GM10266 (cell line): Measurements from ENCODE around the gene C11orf68.

ENCODE experiments used
- DNase-seq: peaks from one replicate; pipeline ENCODE4 v3.0.0; 2012; ENCODE audit errors: extremely low spot score
- TF ChIP-seq, protein P1 (sequence below): IDR thresholded peaks from 2 replicates; pipeline ENCODE4 v1.5.1; 2012; ENCODE audit warnings: mild to moderate bottlenecking, low read depth; ENCODE audit not compliant: control insufficient read depth, insufficient read depth; ENCODE audit errors: missing control alignments

C11orf68 gene

DNA sequence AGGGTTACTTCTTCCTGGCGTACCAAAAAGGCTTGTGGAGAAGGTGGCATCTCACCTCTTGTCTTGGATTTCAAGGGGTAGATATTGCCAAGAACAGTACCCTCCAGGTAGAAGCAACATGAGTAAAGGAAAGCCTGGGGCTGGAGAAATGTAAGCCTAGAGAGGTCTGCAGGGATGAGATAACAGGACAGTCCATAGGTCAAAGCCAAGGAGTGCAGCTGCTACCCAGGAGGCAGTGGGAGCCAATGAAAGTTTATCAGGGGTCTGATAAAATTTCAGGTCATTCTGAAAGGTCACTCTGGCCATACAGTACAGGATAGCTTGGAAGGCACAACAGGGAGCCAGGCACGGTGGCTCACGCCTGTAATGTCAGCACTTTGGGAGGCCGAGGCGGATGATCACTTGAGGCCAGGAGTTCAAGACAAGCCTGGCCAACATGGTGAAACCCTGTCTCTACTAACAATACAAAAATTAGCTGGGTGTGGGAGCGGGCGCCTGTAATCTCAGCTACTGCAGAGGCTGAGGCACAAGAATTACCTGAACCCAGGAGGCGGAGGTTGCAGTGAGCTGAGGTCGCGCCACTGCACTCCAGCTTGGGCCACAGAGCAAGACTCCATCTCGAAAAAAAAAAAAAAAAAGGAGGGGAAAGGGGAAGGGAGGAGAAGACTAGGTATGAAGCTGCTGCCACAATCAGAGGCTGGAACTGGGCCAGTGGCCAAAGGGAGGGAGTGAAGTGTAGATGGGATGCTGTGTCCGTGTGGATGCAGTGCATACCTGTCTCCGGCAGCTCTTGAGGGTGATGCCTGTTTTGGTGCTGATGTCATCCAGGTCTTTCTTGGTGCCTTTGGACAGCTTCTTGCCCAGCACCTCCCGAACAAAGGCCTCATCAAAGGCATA is 31.8 kb downstream of the C11orf68 start:
- no peak for DNase-seq
- TF ChIP-seq, protein P1, sequence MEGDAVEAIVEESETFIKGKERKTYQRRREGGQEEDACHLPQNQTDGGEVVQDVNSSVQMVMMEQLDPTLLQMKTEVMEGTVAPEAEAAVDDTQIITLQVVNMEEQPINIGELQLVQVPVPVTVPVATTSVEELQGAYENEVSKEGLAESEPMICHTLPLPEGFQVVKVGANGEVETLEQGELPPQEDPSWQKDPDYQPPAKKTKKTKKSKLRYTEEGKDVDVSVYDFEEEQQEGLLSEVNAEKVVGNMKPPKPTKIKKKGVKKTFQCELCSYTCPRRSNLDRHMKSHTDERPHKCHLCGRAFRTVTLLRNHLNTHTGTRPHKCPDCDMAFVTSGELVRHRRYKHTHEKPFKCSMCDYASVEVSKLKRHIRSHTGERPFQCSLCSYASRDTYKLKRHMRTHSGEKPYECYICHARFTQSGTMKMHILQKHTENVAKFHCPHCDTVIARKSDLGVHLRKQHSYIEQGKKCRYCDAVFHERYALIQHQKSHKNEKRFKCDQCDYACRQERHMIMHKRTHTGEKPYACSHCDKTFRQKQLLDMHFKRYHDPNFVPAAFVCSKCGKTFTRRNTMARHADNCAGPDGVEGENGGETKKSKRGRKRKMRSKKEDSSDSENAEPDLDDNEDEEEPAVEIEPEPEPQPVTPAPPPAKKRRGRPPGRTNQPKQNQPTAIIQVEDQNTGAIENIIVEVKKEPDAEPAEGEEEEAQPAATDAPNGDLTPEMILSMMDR, result no peak

DNA sequence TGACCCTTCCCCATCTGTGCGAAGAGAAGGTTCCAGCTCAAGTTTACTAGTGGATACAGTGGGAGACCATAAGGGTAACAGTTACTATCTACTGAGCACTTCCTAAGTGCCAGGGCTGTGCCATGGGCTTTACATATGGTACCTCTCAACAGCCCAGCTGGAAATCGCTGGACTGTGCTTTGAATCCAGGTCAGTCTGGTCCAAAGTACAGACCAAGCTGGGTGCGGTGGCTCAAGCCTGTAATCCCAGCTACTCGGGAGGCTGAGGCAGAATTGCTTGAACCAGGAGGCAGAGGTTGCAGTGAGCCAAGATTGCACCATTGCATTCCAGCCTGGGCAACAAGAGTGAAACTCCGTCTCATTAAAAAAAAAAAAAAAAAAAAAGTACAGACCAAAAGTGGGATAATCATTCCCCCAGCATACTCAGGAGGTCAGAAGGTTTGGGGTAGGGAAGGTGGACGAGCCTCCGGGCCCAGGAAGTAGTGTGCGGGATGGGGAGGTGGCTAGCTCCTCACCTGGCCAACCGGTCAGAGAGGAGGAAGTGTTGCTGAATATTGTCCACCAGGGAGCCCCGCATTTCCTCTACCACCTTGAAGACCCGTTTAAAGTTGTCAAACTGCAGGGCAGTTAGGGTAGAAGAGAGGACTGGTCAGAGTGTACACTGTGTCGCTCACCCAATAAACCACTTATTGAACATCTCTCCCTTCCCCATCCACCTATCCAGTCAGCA is 32.9 kb downstream of the C11orf68 start:
- TF ChIP-seq, protein P1, result no peak
- DNase-seq, result no peak

- TF ChIP-seq, protein P1, result no peak
- DNase-seq, result no peak
These were observed 33.6 kb downstream of the C11orf68 start for GRCh38 chr11:65885231-65885630.

GRCh38 chr11:65884716-65885092 is 34.2 kb downstream of the C11orf68 start:
- TF ChIP-seq, protein P1, result peak; percentile 100
- DNase-seq, result peak; percentile 85

GRCh38 chr11:65883786-65884715 is 34.8 kb downstream of the C11orf68 start:
- TF ChIP-seq, protein P1, result no peak
- no peak for DNase-seq

DNA sequence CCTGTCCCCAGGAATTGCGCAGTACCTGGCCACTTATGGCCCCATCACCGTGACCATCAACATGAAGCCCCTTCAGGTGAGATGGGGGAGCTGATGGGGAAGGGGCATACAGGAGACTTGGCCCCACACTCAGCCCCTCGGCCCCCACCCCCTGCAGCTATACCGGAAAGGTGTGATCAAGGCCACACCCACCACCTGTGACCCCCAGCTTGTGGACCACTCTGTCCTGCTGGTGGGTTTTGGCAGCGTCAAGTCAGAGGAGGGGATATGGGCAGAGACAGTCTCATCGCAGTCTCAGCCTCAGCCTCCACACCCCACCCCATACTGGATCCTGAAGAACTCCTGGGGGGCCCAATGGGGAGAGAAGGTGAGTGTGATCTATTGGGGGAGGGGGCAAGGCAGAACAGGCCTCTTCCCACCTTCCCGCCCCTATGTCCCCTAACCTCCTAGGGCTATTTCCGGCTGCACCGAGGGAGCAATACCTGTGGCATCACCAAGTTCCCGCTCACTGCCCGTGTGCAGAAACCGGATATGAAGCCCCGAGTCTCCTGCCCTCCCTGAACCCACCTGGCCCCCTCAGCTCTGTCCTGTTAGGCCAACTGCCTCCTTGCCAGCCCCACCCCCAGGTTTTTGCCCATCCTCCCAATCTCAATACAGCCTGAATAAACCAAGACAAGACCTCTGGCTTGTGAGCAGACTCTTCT is 35.7 kb downstream of the C11orf68 start:
- no peak for DNase-seq
- TF ChIP-seq, protein P1, result no peak
